HT-29 (cell line): ENCODE results near the gene FKBP5. TPM values are rescaled to one million over a fixed set of nuclear protein-coding genes. Genes with fewer than 3 reads are reported as not detected.

Experiments used
- DNase-seq: peaks from one replicate; pipeline ENCODE4 v3.0.0-alpha.2; 2015; ENCODE audit warnings: low spot score
- total RNA-seq: library from RNA; depleted of rRNA; stranded (reverse); fragments of >200 nt; shearing (Covaris generic); gene quantifications from 2 replicates; pipeline ENCODE4 v1.2.3, GENCODE V29; 2014

Gene FKBP5
- total RNA-seq, 1 experiment from 2014 or later = 7.7 TPM

- no peak for DNase-seq
Measured at GRCh38 chr6:35665573-35665972, 23.1 kb downstream of the FKBP5 start.

GRCh38 chr6:35664945-35665344 lies 23.8 kb downstream of the FKBP5 start:
- DNase-seq = no peak

GRCh38 chr6:35663447-35664235 lies 25.1 kb downstream of the FKBP5 start:
- DNase-seq = no peak

- DNase-seq = no peak
Measured at GRCh38 chr6:35662999-35663398, 25.7 kb downstream of the FKBP5 start.

- DNase-seq = no peak
Measured at GRCh38 chr6:35654883-35655282, 33.8 kb downstream of the FKBP5 start.

- DNase-seq = no peak
Measured at GRCh38 chr6:35651244-35651643, 37.5 kb downstream of the FKBP5 start.

- DNase-seq = no peak
Measured at GRCh38 chr6:35650015-35650414, 38.7 kb downstream of the FKBP5 start.

GRCh38 chr6:35648203-35648602 lies 40.5 kb downstream of the FKBP5 start:
- DNase-seq = no peak

GRCh38 chr6:35647400-35647799 lies 41.3 kb downstream of the FKBP5 start:
- DNase-seq = no peak

- no peak for DNase-seq
Measured at GRCh38 chr6:35643162-35643535, 45.6 kb downstream of the FKBP5 start.

- no peak for DNase-seq
Measured at GRCh38 chr6:35642471-35643161, 46.1 kb downstream of the FKBP5 start.

GRCh38 chr6:35640017-35640664 lies 48.6 kb downstream of the FKBP5 start:
- DNase-seq = no peak

- no peak for DNase-seq
Measured at GRCh38 chr6:35638679-35639078, 50.0 kb downstream of the FKBP5 start.

- no peak for DNase-seq
Measured at GRCh38 chr6:35637911-35638310, 50.8 kb downstream of the FKBP5 start.

- no peak for DNase-seq
Measured at GRCh38 chr6:35635601-35636597, 52.8 kb downstream of the FKBP5 start.

- DNase-seq = no peak
Measured at GRCh38 chr6:35634316-35634715, 54.4 kb downstream of the FKBP5 start.

GRCh38 chr6:35633579-35634089 lies 55.1 kb downstream of the FKBP5 start:
- no peak for DNase-seq

- DNase-seq = no peak
Measured at GRCh38 chr6:35629876-35630378, 58.8 kb downstream of the FKBP5 start.

GRCh38 chr6:35626401-35626800 lies 62.3 kb downstream of the FKBP5 start:
- DNase-seq = no peak

- peak; percentile 47 for DNase-seq
Measured at GRCh38 chr6:35624341-35625070, 64.2 kb downstream of the FKBP5 start.
